ENCODE results near the gene OR2S2. TPM values are rescaled to one million over a fixed set of nuclear protein-coding genes. Genes with fewer than 3 reads are reported as not detected.

The OR2S2 gene
- total RNA-seq, 1 experiment from 2014 or later = not detected

- CTCF ChIA-PET = interaction anchor here (0.6 to 3.8 kb wide), 12 partner anchors 13 to 765 kb away, joined by 3 to 26 read pairs (median 4); no protein-coding TSS in a partner anchor
- Mint-ChIP-seq H3K9me3 (ENCODE audit: unreplicated experiment) (no peaks in the 10 kb centered on the region), H3K27me3 (ENCODE audit: insufficient read depth, unreplicated experiment) (no peaks in the 10 kb centered on the region), H3K4me3 (ENCODE audit: unreplicated experiment) (peak overlapping the region; percentile 49), H3K36me3 (ENCODE audit: insufficient read depth, unreplicated experiment) (no peaks in the 10 kb centered on the region), H3K4me1 (ENCODE audit: insufficient read depth, unreplicated experiment) (peaks cover 16% of the 10 kb centered on the region), H3K27ac (ENCODE audit: low read depth, unreplicated experiment) (peak overlapping the region; percentile 90)
- POLR2A ChIA-PET = interaction anchor here (0.6 to 3.5 kb wide), 13 partner anchors 8 to 151 kb away, joined by 3 to 55 read pairs (median 5); partner anchors contain the start of gene HRCT1
- no peak for TF ChIP-seq CTCF (IDR thresholded peaks at IDR 0.05; ENCODE audit: unreplicated experiment)
- peak; percentile 87 for DNase-seq (ENCODE audit: unreplicated experiment)
- intact Hi-C loops (cut with micrococcal nuclease) = no loop called here
- BruUV-seq (replicated peaks) = no TSS peak
Measured at GRCh38 chr9:35923927-35924763, 33.8 kb downstream of the OR2S2 start.

- intact Hi-C loops (cut with micrococcal nuclease) = no loop called here
Measured at GRCh38 chr9:35923598-35923926, 34.4 kb downstream of the OR2S2 start.

GRCh38 chr9:35920051-35920620 lies 37.8 kb downstream of the OR2S2 start:
- H3K9me3 Mint-ChIP-seq (ENCODE audit: unreplicated experiment) = no peaks in the 10 kb centered on the region
- no peaks in the 10 kb centered on the region for H3K36me3 Mint-ChIP-seq (ENCODE audit: insufficient read depth, unreplicated experiment)
- ChIA-PET POLR2A (interaction anchor here (1.8 to 2.9 kb wide), 2 partner anchors 9 to 13 kb away, joined by 8 to 21 read pairs; partner anchors contain the start of gene HRCT1), CTCF (interaction anchor here (0.9 to 2.5 kb wide), 3 partner anchors 10 to 94 kb away, joined by 3 to 15 read pairs (median 10); partner anchors contain the start of gene SPAAR)
- intact Hi-C loops (cut with micrococcal nuclease) = no loop called here
- no peaks in the 10 kb centered on the region for H3K27me3 Mint-ChIP-seq (ENCODE audit: insufficient read depth, unreplicated experiment)
- no peak for DNase-seq (ENCODE audit: unreplicated experiment)
- no peak overlapping the region for H3K4me3 Mint-ChIP-seq (ENCODE audit: unreplicated experiment)
- H3K4me1 Mint-ChIP-seq (ENCODE audit: insufficient read depth, unreplicated experiment) = peaks cover 16% of the 10 kb centered on the region
- no TSS peak for BruUV-seq (replicated peaks)
- H3K27ac Mint-ChIP-seq (ENCODE audit: low read depth, unreplicated experiment) = no peak overlapping the region
- no peak for TF ChIP-seq CTCF (IDR thresholded peaks at IDR 0.05; ENCODE audit: unreplicated experiment)

More at GRCh38 chr9:35923598-35923926, 34.4 kb downstream of the OR2S2 start:
- DNase-seq (ENCODE audit: unreplicated experiment) = no peak
- no peak for TF ChIP-seq CTCF (IDR thresholded peaks at IDR 0.05; ENCODE audit: unreplicated experiment)
- POLR2A ChIA-PET = interaction anchor here (1.3 to 3.5 kb wide), 7 partner anchors 11 to 151 kb away, joined by 4 to 55 read pairs (median 10); partner anchors contain the start of gene HRCT1
- CTCF ChIA-PET = interaction anchor here (0.6 to 3.8 kb wide), 5 partner anchors 10 to 133 kb away, joined by 3 to 26 read pairs (median 14); no protein-coding TSS in a partner anchor
- BruUV-seq (replicated peaks) = no TSS peak
- Mint-ChIP-seq H3K9me3 (ENCODE audit: unreplicated experiment) (no peaks in the 10 kb centered on the region), H3K4me1 (ENCODE audit: insufficient read depth, unreplicated experiment) (peaks cover 16% of the 10 kb centered on the region), H3K36me3 (ENCODE audit: insufficient read depth, unreplicated experiment) (no peaks in the 10 kb centered on the region), H3K27ac (ENCODE audit: low read depth, unreplicated experiment) (peak overlapping the region; percentile 90), H3K27me3 (ENCODE audit: insufficient read depth, unreplicated experiment) (no peaks in the 10 kb centered on the region), H3K4me3 (ENCODE audit: unreplicated experiment) (peak overlapping the region; percentile 49)
